A549 (cell line): ENCODE measurements around the gene CCDC194. TPM values are rescaled to one million over a fixed set of nuclear protein-coding genes. Genes with fewer than 3 reads are reported as not detected.

Source experiments
- ATAC-seq, 2 experiments: fragments of 200-7000 bp in 1 of 2; fragments of >200 bp in 1 of 2; cut with Nextera tagmentation in 1 of 2; cut with Tn5 transposase in 1 of 2; 3 replicates each; pipeline versions ENCODE4 v1.8.0 to v1.9.1; 2018 to 2020; ENCODE audit warnings: mild to moderate bottlenecking in 1 of 2, moderate library complexity in 1 of 2
- CTCF ChIA-PET: fragments of 300-600 bp; sonication (Branson Sonifier 250); formaldehyde crosslinking; extraction: SDS; loops from one replicate; lab custom pipeline; 2021; ENCODE audit warnings: antibody characterized with exemption, inconsistent platforms; lab: Yijun Ruan, JAX
- POLR2A ChIA-PET: fragments of 350-600 bp; formaldehyde crosslinking; extraction: SDS; loops from one replicate; lab custom pipeline; 2021; ENCODE audit warnings: antibody characterized with exemption, inconsistent platforms; lab: Yijun Ruan, JAX
- DNase-seq, 2 experiments: peaks; one replicate each; pipeline versions ENCODE4 v3.0.0 to v3.0.0-alpha.2; 2011 to 2016; ENCODE audit warnings: low read depth in 1 of 2, low spot score in 1 of 2
- FAIRE-seq: peaks from 2 replicates; lab custom pipeline; 2011; peaks lifted over from hg19 to GRCh38; lab: Jason Lieb, UNC
- H3K27ac ChIP-seq, 2 experiments: fragments of >200 bp; sonication (Bioruptor Twin); formaldehyde crosslinking; 3 replicates each; pipeline ENCODE4 v1.5.1; 2016 to 2017
- H3K4me1 ChIP-seq: fragments of >200 bp; sonication (Bioruptor Twin); formaldehyde crosslinking; 3 replicates; pipeline ENCODE4 v1.6.1; 2016
- H3K4me2 ChIP-seq: fragments of >200 bp; sonication (Bioruptor Twin); formaldehyde crosslinking; 3 replicates; pipeline ENCODE4 v1.6.1; 2016
- H3K4me3 ChIP-seq: fragments of >200 bp; sonication (Bioruptor Twin); formaldehyde crosslinking; 3 replicates; pipeline ENCODE4 v1.5.1; 2016
- H3K9me3 ChIP-seq: fragments of >200 bp; sonication (Bioruptor Twin); formaldehyde crosslinking; 3 replicates; pipeline ENCODE4 v1.6.1; 2016
- ATOH8 ChIP-seq: fragments of 250-450 bp; sonication (Bioruptor Pico); IDR thresholded peaks from 2 replicates; pipeline ENCODE4 v1.5.0; 2020; ENCODE audit warnings: low read depth, mild to moderate bottlenecking, moderate library complexity
- BCL3 ChIP-seq: fragments of >200 bp; sonication (Bioruptor Twin); formaldehyde crosslinking; IDR thresholded peaks from 3 replicates; pipeline ENCODE4 v1.6.1; 2016
- CBX2 ChIP-seq: fragments of 200-600 bp; sonication (generic); IDR thresholded peaks from 2 replicates; pipeline ENCODE4 v1.6.1; 2016; ENCODE audit warnings: low read depth, mild to moderate bottlenecking, borderline replicate concordance
- CBX8 ChIP-seq: fragments of 200-600 bp; sonication (generic); IDR thresholded peaks from 2 replicates; pipeline ENCODE4 v1.6.1; 2016
- CEBPB ChIP-seq, 2 experiments: fragments of >200 bp in 1 of 2; sonication (Bioruptor Twin) in 1 of 2; formaldehyde crosslinking in 1 of 2; IDR thresholded peaks; 2 replicates each; pipeline ENCODE4 v1.6.1; 2012 to 2016
- CHD2 ChIP-seq: fragments of 150-350 bp; IDR thresholded peaks from 2 replicates; pipeline ENCODE4 v1.6.1; 2014; ENCODE audit warnings: low read length; ENCODE audit not compliant: partially characterized antibody
- EHF ChIP-seq: fragments of 250-450 bp; sonication (Bioruptor Pico); IDR thresholded peaks from 2 replicates; pipeline ENCODE4 v1.5.0; 2020; ENCODE audit warnings: mild to moderate bottlenecking
- EP300 ChIP-seq, 2 experiments: fragments of >200 bp; sonication (Bioruptor Twin); formaldehyde crosslinking; IDR thresholded peaks; 2 replicates in 1 of 2; 3 replicates in 1 of 2; pipeline ENCODE4 v1.6.1; 2016 to 2017
- GATA3 ChIP-seq: IDR thresholded peaks from 2 replicates; pipeline ENCODE4 v1.6.1; 2012; ENCODE audit warnings: borderline replicate concordance
- HDAC2 ChIP-seq: fragments of 200-600 bp; sonication (generic); IDR thresholded peaks from 2 replicates; pipeline ENCODE4 v1.6.1; 2016
- HES2 ChIP-seq: fragments of >200 bp; sonication (Bioruptor Twin); formaldehyde crosslinking; IDR thresholded peaks from 2 replicates; pipeline ENCODE4 v1.6.1; 2016
- HOXB13 ChIP-seq: fragments of 250-450 bp; sonication (Bioruptor Pico); IDR thresholded peaks from 2 replicates; pipeline ENCODE4 v1.5.0; 2020; ENCODE audit warnings: low read depth, mild to moderate bottlenecking, moderate library complexity
- HOXB5 ChIP-seq: fragments of 250-450 bp; sonication (Bioruptor Pico); IDR thresholded peaks from 2 replicates; pipeline ENCODE4 v1.5.0; 2020; ENCODE audit warnings: mild to moderate bottlenecking, moderate library complexity
- JUN ChIP-seq, 2 experiments: fragments of >200 bp; sonication (Bioruptor Twin); formaldehyde crosslinking; IDR thresholded peaks; 2 replicates in 1 of 2; 3 replicates in 1 of 2; pipeline ENCODE4 v1.6.1; 2016 to 2017
- KDM1A ChIP-seq: fragments of 200-600 bp; sonication (generic); IDR thresholded peaks from 2 replicates; pipeline ENCODE4 v1.6.1; 2016; ENCODE audit warnings: low read depth, mild to moderate bottlenecking
- KDM5A ChIP-seq: fragments of 200-600 bp; sonication (generic); IDR thresholded peaks from 2 replicates; pipeline ENCODE4 v1.6.1; 2016; ENCODE audit warnings: antibody characterized with exemption, mild to moderate bottlenecking
- MAX ChIP-seq: IDR thresholded peaks from 2 replicates; pipeline ENCODE4 v1.6.1; 2012
- MAZ ChIP-seq: fragments of 150-350 bp; IDR thresholded peaks from 2 replicates; pipeline ENCODE4 v1.6.1; 2014; ENCODE audit warnings: antibody characterized with exemption, low read depth, low read length, borderline replicate concordance
- NFE2L2 ChIP-seq: fragments of 150-350 bp; conservative IDR thresholded peaks from 2 replicates; pipeline ENCODE4 v1.6.1; 2014; ENCODE audit warnings: low read length
- NPAS2 ChIP-seq: fragments of 250-450 bp; sonication (Bioruptor Pico); IDR thresholded peaks from 2 replicates; pipeline ENCODE4 v1.8.0; 2022; ENCODE audit warnings: mild to moderate bottlenecking, moderate library complexity, borderline replicate concordance
- NR3C1 ChIP-seq: fragments of >200 bp; sonication (Bioruptor Twin); formaldehyde crosslinking; IDR thresholded peaks from 3 replicates; pipeline ENCODE4 v1.6.1; 2017
- PHF8 ChIP-seq: fragments of 200-600 bp; sonication (generic); IDR thresholded peaks from 2 replicates; pipeline ENCODE4 v1.6.1; 2016; ENCODE audit warnings: low read depth, mild to moderate bottlenecking, antibody characterized with exemption, moderate library complexity, borderline replicate concordance
- POLR2A ChIP-seq: IDR thresholded peaks from 2 replicates; pipeline ENCODE4 v1.6.1; 2012; ENCODE audit warnings: mild to moderate bottlenecking, low read length
- RAD21 ChIP-seq, 2 experiments: fragments of >200 bp in 1 of 2; sonication (Bioruptor Twin) in 1 of 2; formaldehyde crosslinking in 1 of 2; IDR thresholded peaks in 1 of 2; conservative IDR thresholded peaks in 1 of 2; 2 replicates in 1 of 2; 3 replicates in 1 of 2; pipeline ENCODE4 v1.6.1; 2012 to 2018; ENCODE audit warnings: inconsistent platforms in 1 of 2
- RCOR1 ChIP-seq: fragments of 150-350 bp; IDR thresholded peaks from 2 replicates; pipeline ENCODE4 v1.6.1; 2014; ENCODE audit warnings: antibody characterized with exemption, low read length, low read depth
- RFX5 ChIP-seq: fragments of 450-650 bp; IDR thresholded peaks from 2 replicates; pipeline ENCODE4 v1.7.1; 2014; ENCODE audit warnings: antibody characterized with exemption, mild to moderate bottlenecking, moderate library complexity
- SREBF2 ChIP-seq: fragments of 450-650 bp; IDR thresholded peaks from 2 replicates; pipeline ENCODE4 v1.6.1; 2014; ENCODE audit warnings: mild to moderate bottlenecking, moderate library complexity
- TFCP2L1 ChIP-seq: fragments of 250-450 bp; sonication (Bioruptor Pico); IDR thresholded peaks from 2 replicates; pipeline ENCODE4 v1.5.0; 2021; ENCODE audit warnings: mild to moderate bottlenecking
- TP53 ChIP-seq: fragments of 250-450 bp; sonication (Bioruptor Pico); IDR thresholded peaks from 2 replicates; pipeline ENCODE4 v1.5.0; 2021; ENCODE audit warnings: mild to moderate bottlenecking, moderate library complexity
- USF2 ChIP-seq: fragments of 450-650 bp; IDR thresholded peaks from 2 replicates; pipeline ENCODE4 v1.6.1; 2014; ENCODE audit warnings: antibody characterized with exemption
- ZC3H11A ChIP-seq: fragments of 450-650 bp; IDR thresholded peaks from 2 replicates; pipeline ENCODE4 v1.6.1; 2014; ENCODE audit warnings: antibody characterized with exemption, mild to moderate bottlenecking
- ZSCAN20 ChIP-seq: fragments of 250-450 bp; sonication (Bioruptor Pico); IDR thresholded peaks from 2 replicates; pipeline ENCODE4 v1.8.0; 2022; ENCODE audit warnings: mild to moderate bottlenecking, moderate library complexity
- WGBS: methylation state at CpG from one replicate; pipeline ENCODE4 v1.1.6; 2017; ENCODE audit errors: missing lambda C conversion rate; 5-methylcytosine and 5-hydroxymethylcytosine counted together
- polyA plus RNA-seq, 4 experiments: library from polyadenylated mRNA; depleted of rRNA in 3 of 4; stranded (reverse); fragments of >200 nt; fragmentation: RNase III in 1 of 4; extraction: RNeasy Plus Mini Kit Qiagen cat#74134 plus additional on column Dnase treatment in 1 of 4; gene quantifications; 2 replicates in 3 of 4; 3 replicates in 1 of 4; pipeline ENCODE4 v1.2.3, GENCODE V29; 2011 to 2017

CCDC194 gene
- polyA plus RNA-seq, 2 of the 4 experiments (the other 2 are of a cell fraction) = not detected

- H3K9me3 ChIP-seq = no peaks in the 10 kb centered on the region
- ATAC-seq = no peak
- 93% methylated on average over 22 of the region's 25 CpGs for WGBS
- TF ChIP-seq ZC3H11A = no peak
- no peak for TF ChIP-seq KDM5A
- TF ChIP-seq TFCP2L1 (CRISPR knock-in tag) = no peak
- no peak for TF ChIP-seq HES2
- no peak for TF ChIP-seq CBX2
- TF ChIP-seq PHF8 = no peak
- no peak for TF ChIP-seq HOXB5 (CRISPR knock-in tag)
- TF ChIP-seq CHD2 = no peak
- no peak for TF ChIP-seq ATOH8 (CRISPR knock-in tag)
- TF ChIP-seq POLR2A = no peak
- TF ChIP-seq RFX5 = no peak
- TF ChIP-seq CBX8 = no peak
- no peak for TF ChIP-seq USF2
- TF ChIP-seq TP53 (CRISPR knock-in tag) = no peak
- TF ChIP-seq EHF (CRISPR knock-in tag) = no peak
- no peak for TF ChIP-seq SREBF2
- TF ChIP-seq JUN (IDR thresholded peaks at IDR 0.05) = no peak
- TF ChIP-seq NR3C1 = no peak
- TF ChIP-seq RAD21 (conservative IDR thresholded peaks at IDR 0.05 in 1 of 2, IDR thresholded peaks at IDR 0.05 in 1 of 2) = no peak
- no peak for TF ChIP-seq EP300 (IDR thresholded peaks at IDR 0.05)
- no peak overlapping the region for H3K4me2 ChIP-seq
- CTCF ChIA-PET = interaction anchor here (1.2 to 1.5 kb wide), 2 partner anchors 13 to 41 kb away, joined by 4 to 6 read pairs; partner anchors contain the start of gene TMEM221
- no peak overlapping the region for H3K27ac ChIP-seq
- POLR2A ChIA-PET = no interaction called here
- H3K4me3 ChIP-seq = no peak overlapping the region
- no peak for DNase-seq
- FAIRE-seq = no peak
- no peaks in the 10 kb centered on the region for H3K4me1 ChIP-seq
Measured at GRCh38 chr19:17436094-17436873, 42.3 kb upstream of the CCDC194 start.

- ChIA-PET POLR2A (no interaction called here), CTCF (no interaction called here)
Measured at GRCh38 chr19:17435218-17435617, 41.2 kb upstream of the CCDC194 start.

GRCh38 chr19:17431417-17431816 lies 37.4 kb upstream of the CCDC194 start:
- DNase-seq = no peak
- no peak overlapping the region for H3K4me2 ChIP-seq
- 80% methylated on average over 7 of the region's 7 CpGs for WGBS
- TF ChIP-seq NPAS2 (CRISPR knock-in tag) (no peak), EHF (CRISPR knock-in tag) (no peak), NFE2L2 (no peak), HDAC2 (no peak), RCOR1 (no peak), BCL3 (no peak), NR3C1 (no peak), SREBF2 (no peak), MAZ (no peak), ZSCAN20 (no peak), TFCP2L1 (CRISPR knock-in tag) (no peak), KDM1A (no peak)
- TF ChIP-seq, all 56 proteins: peak for 0
- Histone ChIP-seq H3K27ac (no peak overlapping the region), H3K4me3 (no peak overlapping the region), H3K9me3 (no peaks in the 10 kb centered on the region), H3K4me1 (no peaks in the 10 kb centered on the region)
- ChIA-PET POLR2A (interaction anchor here (0.5 kb wide), 1 partner anchor 8 kb away, joined by 3 read pairs; no protein-coding TSS in a partner anchor), CTCF (interaction anchor here (0.9 to 1.3 kb wide), 4 partner anchors 10 to 40 kb away, joined by 3 to 4 read pairs (median 3); partner anchors contain the start of gene TMEM221)
- no peak for FAIRE-seq
- no peak for ATAC-seq

More at GRCh38 chr19:17435218-17435617, 41.2 kb upstream of the CCDC194 start:
- Histone ChIP-seq H3K9me3 (no peaks in the 10 kb centered on the region), H3K4me3 (no peak overlapping the region), H3K4me1 (no peaks in the 10 kb centered on the region), H3K27ac (no peak overlapping the region), H3K4me2 (no peak overlapping the region)
- ATAC-seq (no peak), DNase-seq (no peak), FAIRE-seq (no peak)
- TF ChIP-seq CEBPB (IDR thresholded peaks at IDR 0.05) = no peak
- TF ChIP-seq NPAS2 (CRISPR knock-in tag) = no peak
- no peak for TF ChIP-seq HDAC2
- no peak for TF ChIP-seq HOXB13
- TF ChIP-seq MAX = no peak
- TF ChIP-seq GATA3 = no peak
- WGBS = 97% methylated on average over 6 of the region's 7 CpGs
